ENCODE results near the gene KCNIP1.

DNA sequence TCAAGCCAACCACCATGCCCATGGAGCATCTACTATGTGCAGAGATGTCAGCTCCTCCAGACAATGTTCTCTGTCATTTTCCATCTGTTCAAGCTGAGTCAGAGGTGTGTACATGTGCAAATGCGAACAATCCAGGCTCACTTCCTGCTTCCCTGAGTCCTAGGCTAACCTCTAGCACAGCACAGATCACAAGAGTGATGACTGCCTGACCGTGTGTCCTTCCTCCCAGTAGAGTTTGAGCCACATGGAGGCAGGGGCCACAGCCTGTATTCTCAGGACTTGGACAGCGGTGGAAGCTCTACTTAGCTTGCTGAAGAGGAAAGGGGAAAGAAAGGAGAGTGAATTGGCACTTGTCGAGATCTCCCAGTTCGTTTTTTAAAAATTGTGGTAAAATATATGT is 87.2 kb downstream of the KCNIP1 start:
- TF ChIP-seq CTCF (IDR thresholded peaks at IDR 0.05), result no peak
- TF ChIP-seq POLR2A (IDR thresholded peaks at IDR 0.05), result no peak
